HEK293 (cell line): Measurements from ENCODE around the gene CTNNA2.

Experiments
- CTCF ChIA-PET: fragments of 350-600 bp; formaldehyde crosslinking; extraction: SDS; loops from one replicate; lab custom pipeline; 2021; ENCODE audit warnings: antibody characterized with exemption; lab: Yijun Ruan, JAX
- POLR2A ChIA-PET: fragments of 300-600 bp; formaldehyde crosslinking; extraction: SDS; loops from one replicate; lab custom pipeline; 2020; ENCODE audit warnings: antibody characterized with exemption, inconsistent platforms; lab: Yijun Ruan, JAX
- H3K27ac ChIP-seq: fragments of 200-500 bp; sonication (Bioruptor generic); 2 replicates; pipeline ENCODE4 v1.5.1; 2014; ENCODE audit warnings: low read depth, low read length, control low read depth, inconsistent platforms; ENCODE audit errors: extremely low read depth
- H3K36me3 ChIP-seq, 2 experiments: fragments of 200-500 bp in 1 of 2; sonication (Bioruptor generic) in 1 of 2; 1 replicate in 1 of 2; 2 replicates in 1 of 2; pipeline ENCODE4 v1.5.1; 2014 to 2017; ENCODE audit warnings: inconsistent platforms in 2 of 2, low read length in 2 of 2; ENCODE audit not compliant: control insufficient read depth in 2 of 2, insufficient read depth in 1 of 2
- H3K4me1 ChIP-seq: fragments of 200-500 bp; sonication (Bioruptor generic); 2 replicates; pipeline ENCODE4 v1.5.1; 2014; ENCODE audit warnings: mild to moderate bottlenecking, low read length, inconsistent platforms; ENCODE audit not compliant: control insufficient read depth, insufficient read depth
- H3K4me3 ChIP-seq: 2 replicates; pipeline ENCODE4 v1.5.1; 2011; ENCODE audit warnings: low read depth, mild to moderate bottlenecking, control low read depth, low read length, moderate library complexity
- H3K9me3 ChIP-seq: fragments of 200-500 bp; sonication (Bioruptor generic); 2 replicates; pipeline ENCODE4 v1.5.1; 2014; ENCODE audit warnings: low read depth, low read length, inconsistent platforms; ENCODE audit not compliant: control insufficient read depth, insufficient read depth
- BCL11A ChIP-seq: fragments of 450-650 bp; formaldehyde crosslinking; IDR thresholded peaks from 2 replicates; pipeline ENCODE4 v1.5.1; 2016; ENCODE audit warnings: low read depth, missing biosample characterization, missing genetic modification characterization
- GLIS1 ChIP-seq: fragments of 450-650 bp; formaldehyde crosslinking; IDR thresholded peaks from 2 replicates; pipeline ENCODE4 v1.5.1; 2016; ENCODE audit warnings: missing biosample characterization, missing genetic modification characterization
- KLF7 ChIP-seq: fragments of 450-650 bp; formaldehyde crosslinking; IDR thresholded peaks from 2 replicates; pipeline ENCODE4 v1.5.1; 2016; ENCODE audit warnings: missing biosample characterization, missing genetic modification characterization, borderline replicate concordance
- KLF8 ChIP-seq: fragments of 450-650 bp; formaldehyde crosslinking; IDR thresholded peaks from 2 replicates; pipeline ENCODE4 v1.5.1; 2016; ENCODE audit warnings: missing biosample characterization, missing genetic modification characterization
- SCRT2 ChIP-seq: fragments of 450-650 bp; formaldehyde crosslinking; IDR thresholded peaks from 2 replicates; pipeline ENCODE4 v1.5.1; 2016; ENCODE audit warnings: missing biosample characterization, missing genetic modification characterization
- TCF7L2 ChIP-seq: IDR thresholded peaks from 2 replicates; pipeline ENCODE4 v1.6.1; 2011; ENCODE audit warnings: low read depth, mild to moderate bottlenecking, inconsistent platforms, low read length, moderate library complexity, borderline replicate concordance
- ZFHX2 ChIP-seq: fragments of 450-650 bp; formaldehyde crosslinking; conservative IDR thresholded peaks from 2 replicates; pipeline ENCODE4 v1.5.1; 2016; ENCODE audit warnings: missing biosample characterization, missing genetic modification characterization
- ZNF155 ChIP-seq: fragments of 450-650 bp; formaldehyde crosslinking; IDR thresholded peaks from 2 replicates; pipeline ENCODE4 v1.5.1; 2016; ENCODE audit warnings: missing biosample characterization, missing genetic modification characterization
- ZNF248 ChIP-seq: fragments of 450-650 bp; formaldehyde crosslinking; IDR thresholded peaks from 2 replicates; pipeline ENCODE4 v1.5.1; 2017; ENCODE audit warnings: missing biosample characterization, missing genetic modification characterization
- ZNF366 ChIP-seq: fragments of 450-650 bp; formaldehyde crosslinking; conservative IDR thresholded peaks from 2 replicates; pipeline ENCODE4 v1.5.1; 2016; ENCODE audit warnings: missing biosample characterization, missing genetic modification characterization
- ZNF518A ChIP-seq: fragments of 450-650 bp; formaldehyde crosslinking; conservative IDR thresholded peaks from 2 replicates; pipeline ENCODE4 v1.5.1; 2016; ENCODE audit warnings: low read depth, missing biosample characterization, missing genetic modification characterization
- ZNF623 ChIP-seq: fragments of 450-650 bp; formaldehyde crosslinking; IDR thresholded peaks from 2 replicates; pipeline ENCODE4 v1.5.1; 2016; ENCODE audit warnings: missing biosample characterization, missing genetic modification characterization
- ZNF639 ChIP-seq: fragments of 450-650 bp; formaldehyde crosslinking; IDR thresholded peaks from 2 replicates; pipeline ENCODE4 v1.5.1; 2016; ENCODE audit warnings: missing biosample characterization, missing genetic modification characterization
- ZNF670 ChIP-seq: fragments of 450-650 bp; formaldehyde crosslinking; IDR thresholded peaks from 2 replicates; pipeline ENCODE4 v1.5.1; 2016; ENCODE audit warnings: missing biosample characterization, missing genetic modification characterization, low read depth
- ZNF776 ChIP-seq: fragments of 450-650 bp; formaldehyde crosslinking; IDR thresholded peaks from 2 replicates; pipeline ENCODE4 v1.5.0; 2017; ENCODE audit warnings: missing biosample characterization, missing genetic modification characterization, borderline replicate concordance
- TF ChIP-seq, protein P1 (sequence below): fragments of 450-650 bp; formaldehyde crosslinking; IDR thresholded peaks from 2 replicates; pipeline ENCODE4 v1.5.1; 2016; ENCODE audit warnings: missing biosample characterization, missing genetic modification characterization
- TF ChIP-seq, protein P2 (sequence below): fragments of 450-650 bp; formaldehyde crosslinking; IDR thresholded peaks from 2 replicates; pipeline ENCODE4 v1.5.1; 2017; ENCODE audit warnings: missing biosample characterization, missing genetic modification characterization

Gene CTNNA2

DNA sequence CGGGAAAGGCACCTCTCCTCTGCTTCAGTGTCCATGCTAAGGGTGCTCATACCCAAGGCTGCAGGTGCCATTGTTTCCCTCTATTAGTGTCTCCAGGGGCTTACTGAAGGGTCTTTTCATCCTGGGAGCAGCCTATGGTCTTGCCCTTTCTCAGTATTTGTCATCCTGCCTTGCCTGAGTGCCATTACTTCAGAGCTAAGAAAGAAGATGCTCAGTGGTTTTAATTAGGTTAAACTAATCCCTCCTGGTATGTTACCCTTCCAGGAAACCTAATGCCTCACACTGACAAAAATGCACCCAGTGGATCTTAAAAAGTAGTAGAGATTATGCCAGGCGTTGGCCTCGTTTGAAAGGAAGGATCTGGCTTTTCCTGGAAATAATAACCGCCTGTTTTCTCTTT lies 640.3 kb downstream of the CTNNA2 start:
- H3K36me3 ChIP-seq, result no peaks in the 10 kb centered on the region
- no peak overlapping the region for H3K4me3 ChIP-seq
- ChIA-PET CTCF (interaction anchor here (0.5 kb wide), 1 partner anchor 800 kb away, joined by 3 read pairs; no protein-coding TSS in a partner anchor), POLR2A (no interaction called here)
- TF ChIP-seq, protein P1, sequence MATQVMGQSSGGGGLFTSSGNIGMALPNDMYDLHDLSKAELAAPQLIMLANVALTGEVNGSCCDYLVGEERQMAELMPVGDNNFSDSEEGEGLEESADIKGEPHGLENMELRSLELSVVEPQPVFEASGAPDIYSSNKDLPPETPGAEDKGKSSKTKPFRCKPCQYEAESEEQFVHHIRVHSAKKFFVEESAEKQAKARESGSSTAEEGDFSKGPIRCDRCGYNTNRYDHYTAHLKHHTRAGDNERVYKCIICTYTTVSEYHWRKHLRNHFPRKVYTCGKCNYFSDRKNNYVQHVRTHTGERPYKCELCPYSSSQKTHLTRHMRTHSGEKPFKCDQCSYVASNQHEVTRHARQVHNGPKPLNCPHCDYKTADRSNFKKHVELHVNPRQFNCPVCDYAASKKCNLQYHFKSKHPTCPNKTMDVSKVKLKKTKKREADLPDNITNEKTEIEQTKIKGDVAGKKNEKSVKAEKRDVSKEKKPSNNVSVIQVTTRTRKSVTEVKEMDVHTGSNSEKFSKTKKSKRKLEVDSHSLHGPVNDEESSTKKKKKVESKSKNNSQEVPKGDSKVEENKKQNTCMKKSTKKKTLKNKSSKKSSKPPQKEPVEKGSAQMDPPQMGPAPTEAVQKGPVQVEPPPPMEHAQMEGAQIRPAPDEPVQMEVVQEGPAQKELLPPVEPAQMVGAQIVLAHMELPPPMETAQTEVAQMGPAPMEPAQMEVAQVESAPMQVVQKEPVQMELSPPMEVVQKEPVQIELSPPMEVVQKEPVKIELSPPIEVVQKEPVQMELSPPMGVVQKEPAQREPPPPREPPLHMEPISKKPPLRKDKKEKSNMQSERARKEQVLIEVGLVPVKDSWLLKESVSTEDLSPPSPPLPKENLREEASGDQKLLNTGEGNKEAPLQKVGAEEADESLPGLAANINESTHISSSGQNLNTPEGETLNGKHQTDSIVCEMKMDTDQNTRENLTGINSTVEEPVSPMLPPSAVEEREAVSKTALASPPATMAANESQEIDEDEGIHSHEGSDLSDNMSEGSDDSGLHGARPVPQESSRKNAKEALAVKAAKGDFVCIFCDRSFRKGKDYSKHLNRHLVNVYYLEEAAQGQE, result no peak
- TF ChIP-seq ZFHX2 (tag by site-specific recombination) (no peak), BCL11A (tag by site-specific recombination) (no peak), ZNF518A (tag by site-specific recombination) (no peak), ZNF623 (tag by site-specific recombination) (no peak), ZNF639 (tag by site-specific recombination) (no peak), GLIS1 (tag by site-specific recombination) (no peak), KLF7 (tag by site-specific recombination) (no peak), TCF7L2 (no peak), ZNF366 (no peak), ZNF776 (no peak), SCRT2 (tag by site-specific recombination) (no peak), KLF8 (no peak)
- no peaks in the 10 kb centered on the region for H3K4me1 ChIP-seq
- no peaks in the 10 kb centered on the region for H3K9me3 ChIP-seq
- H3K27ac ChIP-seq, result no peak overlapping the region

GRCh38 chr2:80153768-80154167 lies 640.9 kb downstream of the CTNNA2 start:
- POLR2A ChIA-PET, result no interaction called here
- Histone ChIP-seq H3K36me3 (no peaks in the 10 kb centered on the region), H3K4me3 (no peak overlapping the region), H3K27ac (no peak overlapping the region)
- no peak for TF ChIP-seq ZNF155
- TF ChIP-seq ZNF248 (tag by site-specific recombination), result no peak
- TF ChIP-seq, protein P2, sequence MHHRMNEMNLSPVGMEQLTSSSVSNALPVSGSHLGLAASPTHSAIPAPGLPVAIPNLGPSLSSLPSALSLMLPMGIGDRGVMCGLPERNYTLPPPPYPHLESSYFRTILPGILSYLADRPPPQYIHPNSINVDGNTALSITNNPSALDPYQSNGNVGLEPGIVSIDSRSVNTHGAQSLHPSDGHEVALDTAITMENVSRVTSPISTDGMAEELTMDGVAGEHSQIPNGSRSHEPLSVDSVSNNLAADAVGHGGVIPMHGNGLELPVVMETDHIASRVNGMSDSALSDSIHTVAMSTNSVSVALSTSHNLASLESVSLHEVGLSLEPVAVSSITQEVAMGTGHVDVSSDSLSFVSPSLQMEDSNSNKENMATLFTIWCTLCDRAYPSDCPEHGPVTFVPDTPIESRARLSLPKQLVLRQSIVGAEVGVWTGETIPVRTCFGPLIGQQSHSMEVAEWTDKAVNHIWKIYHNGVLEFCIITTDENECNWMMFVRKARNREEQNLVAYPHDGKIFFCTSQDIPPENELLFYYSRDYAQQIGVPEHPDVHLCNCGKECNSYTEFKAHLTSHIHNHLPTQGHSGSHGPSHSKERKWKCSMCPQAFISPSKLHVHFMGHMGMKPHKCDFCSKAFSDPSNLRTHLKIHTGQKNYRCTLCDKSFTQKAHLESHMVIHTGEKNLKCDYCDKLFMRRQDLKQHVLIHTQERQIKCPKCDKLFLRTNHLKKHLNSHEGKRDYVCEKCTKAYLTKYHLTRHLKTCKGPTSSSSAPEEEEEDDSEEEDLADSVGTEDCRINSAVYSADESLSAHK (tag by site-specific recombination), result no peak
- no peak for TF ChIP-seq ZNF670 (tag by site-specific recombination)
- TF ChIP-seq, all 188 proteins: peak for 0
- no peaks in the 10 kb centered on the region for H3K9me3 ChIP-seq
- no peaks in the 10 kb centered on the region for H3K4me1 ChIP-seq
- CTCF ChIA-PET, result interaction anchor here (0.5 to 0.6 kb wide), 2 partner anchors 31 to 85 kb away, joined by 3 to 7 read pairs; no protein-coding TSS in a partner anchor
